Measurements from ENCODE around the gene LARGE2. TPM values are rescaled to one million over a fixed set of nuclear protein-coding genes. Genes with fewer than 3 reads are reported as not detected.
"Not testable (repeated sequence)": the region's sequence is repeated elsewhere in the genome, so short reads cannot be mapped to it uniquely, and the experiment has no call there.

The LARGE2 gene
- total RNA-seq, 1 experiment from 2014 or later: 10.8 TPM

DNA sequence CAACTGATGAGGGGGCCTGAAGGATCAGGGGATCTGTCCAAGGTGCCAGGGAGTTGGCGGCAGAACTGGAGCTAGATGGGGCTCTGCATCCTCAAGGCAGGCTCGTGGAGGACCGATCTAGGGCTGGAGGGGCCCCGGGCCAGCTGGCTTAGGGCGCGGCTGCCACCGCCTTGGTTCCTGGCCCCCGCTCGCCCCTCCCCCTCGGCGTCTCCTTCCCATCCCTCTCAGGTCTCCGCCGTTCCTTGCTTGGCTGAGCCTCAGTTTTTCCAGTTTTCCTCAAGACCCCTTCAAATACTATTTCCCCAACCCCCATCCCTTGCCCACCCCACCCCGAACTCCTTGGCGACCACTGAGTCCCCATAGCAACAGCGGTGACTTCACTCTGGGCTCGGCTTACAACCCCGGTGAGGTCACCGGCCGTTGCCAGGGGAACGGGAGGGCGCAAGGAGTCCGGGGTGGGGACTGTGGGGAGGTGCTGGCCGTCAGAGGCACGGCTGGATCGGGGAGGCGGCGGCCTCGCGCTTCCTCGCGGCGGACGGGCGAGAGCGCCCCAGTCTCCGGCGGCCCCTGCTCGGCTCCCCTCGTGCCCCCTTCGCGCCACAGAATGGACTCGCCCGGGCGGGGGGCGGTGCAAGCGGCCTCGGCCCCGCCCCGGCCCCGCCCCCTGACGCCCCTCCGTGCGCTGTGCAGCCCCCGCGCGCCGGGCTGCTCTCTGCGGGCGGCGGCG is 22.8 kb upstream of the LARGE2 start:
- H3K9ac ChIP-seq (ENCODE audit: low read length): no peak overlapping the region
- H3K79me2 ChIP-seq (ENCODE audit: low read length): no peaks in the 10 kb centered on the region
- no peaks in the 10 kb centered on the region for H3K4me1 ChIP-seq (ENCODE audit: low read length)
- H3K36me3 ChIP-seq (ENCODE audit: insufficient read depth, low read length): no peaks in the 10 kb centered on the region
- H3K9me2 ChIP-seq (replicated peaks; ENCODE audit: insufficient read depth, low read length): no peaks in the 10 kb centered on the region
- no peak overlapping the region for H3K27ac ChIP-seq (ENCODE audit: low read length)
- no peak overlapping the region for H3K4me2 ChIP-seq (ENCODE audit: low read depth, low read length, poor library complexity, severe bottlenecking)
- no peaks in the 10 kb centered on the region for H3K9me3 ChIP-seq (ENCODE audit: low read length)
- H3K4me3 ChIP-seq (ENCODE audit: low read length): no peak overlapping the region
- no peak for DNase-seq
- no peaks in the 10 kb centered on the region for H3K27me3 ChIP-seq (ENCODE audit: low read length)
- H2AFZ ChIP-seq (ENCODE audit: low read length): no peak overlapping the region
- H4K20me1 ChIP-seq (ENCODE audit: insufficient read depth, low read depth, low read length): no peaks in the 10 kb centered on the region

DNA sequence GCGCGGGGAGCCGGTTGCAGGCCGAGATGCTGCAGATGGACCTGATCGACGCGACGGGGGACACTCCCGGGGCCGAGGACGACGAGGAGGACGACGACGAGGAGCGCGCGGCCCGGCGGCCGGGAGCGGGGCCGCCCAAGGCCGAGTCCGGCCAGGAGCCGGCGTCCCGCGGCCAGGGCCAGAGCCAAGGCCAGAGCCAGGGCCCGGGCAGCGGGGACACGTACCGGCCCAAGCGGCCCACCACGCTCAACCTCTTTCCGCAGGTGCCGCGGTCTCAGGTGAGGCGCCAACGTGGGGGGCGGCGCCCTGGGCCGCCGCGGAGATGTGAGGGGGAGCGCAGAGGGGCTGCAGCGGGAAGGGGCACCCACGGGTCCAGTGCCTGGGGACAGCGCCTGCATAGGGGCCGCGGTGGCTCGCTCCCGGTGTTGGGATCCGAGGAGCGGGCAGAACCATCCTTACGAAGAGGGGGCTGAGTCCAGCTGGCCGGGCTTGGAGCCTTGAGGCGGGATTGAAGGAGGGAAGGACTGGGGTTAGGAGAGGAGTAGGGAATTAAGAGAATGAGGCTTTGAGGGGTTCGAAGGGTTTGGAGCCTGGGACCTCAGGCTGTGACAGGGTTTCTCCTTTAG is 22.2 kb upstream of the LARGE2 start:
- not testable (repeated sequence) for H3K36me3 ChIP-seq (ENCODE audit: insufficient read depth, low read length); H4K20me1 ChIP-seq (ENCODE audit: insufficient read depth, low read depth, low read length); H3K79me2 ChIP-seq (ENCODE audit: low read length); H3K9me2 ChIP-seq (replicated peaks; ENCODE audit: insufficient read depth, low read length); H3K27me3 ChIP-seq (ENCODE audit: low read length); H3K4me2 ChIP-seq (ENCODE audit: low read depth, low read length, poor library complexity, severe bottlenecking); H3K9me3 ChIP-seq (ENCODE audit: low read length); H2AFZ ChIP-seq (ENCODE audit: low read length); H3K4me1 ChIP-seq (ENCODE audit: low read length); H3K9ac ChIP-seq (ENCODE audit: low read length); H3K27ac ChIP-seq (ENCODE audit: low read length); DNase-seq; H3K4me3 ChIP-seq (ENCODE audit: low read length)

DNA sequence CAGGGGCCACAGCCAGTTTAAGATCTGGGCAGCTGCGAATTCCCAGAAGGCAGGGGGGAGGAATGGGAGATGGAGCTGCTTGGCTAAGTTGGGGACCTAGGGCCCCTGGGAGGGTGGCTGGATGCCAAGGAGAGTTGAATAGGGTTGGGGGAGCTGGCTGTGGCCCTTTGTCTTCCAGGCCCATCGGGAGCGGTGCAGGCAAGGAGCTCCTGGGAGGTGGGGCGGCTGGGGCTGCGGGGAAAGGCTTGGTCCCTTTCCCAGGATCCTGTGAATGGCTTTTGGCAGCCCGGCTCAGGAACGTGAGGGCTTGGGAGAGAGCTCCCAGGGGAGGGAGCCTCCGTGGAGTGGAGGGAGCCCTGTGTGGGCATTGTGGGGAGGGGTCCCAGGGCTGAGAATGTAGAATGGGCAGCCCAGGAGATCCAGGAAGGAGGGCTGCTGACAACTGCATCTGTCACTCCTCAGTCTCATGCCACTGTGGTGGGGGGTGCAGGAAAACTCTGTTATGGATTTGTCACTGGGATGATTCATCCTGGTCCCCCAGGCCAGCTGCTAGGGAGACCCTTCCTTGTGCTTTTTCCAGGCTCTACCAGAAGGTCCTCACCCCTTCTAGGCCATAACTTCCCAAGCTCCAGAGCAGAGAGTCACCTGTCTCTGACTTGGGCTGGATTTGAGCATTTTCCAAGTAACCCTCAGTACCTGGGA is 21.4 kb upstream of the LARGE2 start:
- Histone ChIP-seq H3K27ac (ENCODE audit: low read length) (no peak overlapping the region), H3K4me1 (ENCODE audit: low read length) (no peaks in the 10 kb centered on the region), H4K20me1 (ENCODE audit: insufficient read depth, low read depth, low read length) (no peaks in the 10 kb centered on the region), H3K79me2 (ENCODE audit: low read length) (no peaks in the 10 kb centered on the region), H3K9ac (ENCODE audit: low read length) (no peak overlapping the region), H2AFZ (ENCODE audit: low read length) (no peak overlapping the region), H3K9me2 (replicated peaks; ENCODE audit: insufficient read depth, low read length) (no peaks in the 10 kb centered on the region), H3K27me3 (ENCODE audit: low read length) (no peaks in the 10 kb centered on the region), H3K36me3 (ENCODE audit: insufficient read depth, low read length) (no peaks in the 10 kb centered on the region), H3K9me3 (ENCODE audit: low read length) (no peaks in the 10 kb centered on the region), H3K4me3 (ENCODE audit: low read length) (no peak overlapping the region), H3K4me2 (ENCODE audit: low read depth, low read length, poor library complexity, severe bottlenecking) (no peak overlapping the region)
- DNase-seq: no peak

DNA sequence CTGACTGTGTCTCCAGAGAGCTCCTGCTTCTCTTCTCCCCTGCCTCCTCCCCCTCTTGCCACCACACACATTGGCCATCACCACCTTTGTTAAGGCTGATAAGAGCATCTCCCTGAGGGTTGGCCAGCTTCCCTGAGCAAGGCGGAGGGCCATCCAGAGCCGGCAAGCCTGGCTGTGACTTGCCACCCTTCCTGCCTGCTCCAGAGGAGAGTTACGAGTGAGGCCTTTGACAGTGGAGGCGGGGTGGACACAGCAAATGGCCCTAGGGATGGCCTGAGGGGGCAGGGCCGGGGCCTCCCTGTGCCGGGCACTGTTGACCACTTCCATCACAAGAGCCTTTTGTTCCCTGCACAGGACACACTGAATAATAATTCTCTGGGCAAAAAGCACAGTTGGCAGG is 20.8 kb upstream of the LARGE2 start:
- Histone ChIP-seq H2AFZ (ENCODE audit: low read length) (no peak overlapping the region), H3K27me3 (ENCODE audit: low read length) (no peaks in the 10 kb centered on the region), H4K20me1 (ENCODE audit: insufficient read depth, low read depth, low read length) (no peaks in the 10 kb centered on the region), H3K9me3 (ENCODE audit: low read length) (no peaks in the 10 kb centered on the region), H3K4me2 (ENCODE audit: low read depth, low read length, poor library complexity, severe bottlenecking) (no peak overlapping the region), H3K36me3 (ENCODE audit: insufficient read depth, low read length) (no peaks in the 10 kb centered on the region), H3K4me1 (ENCODE audit: low read length) (no peaks in the 10 kb centered on the region), H3K79me2 (ENCODE audit: low read length) (no peaks in the 10 kb centered on the region), H3K9ac (ENCODE audit: low read length) (no peak overlapping the region), H3K9me2 (replicated peaks; ENCODE audit: insufficient read depth, low read length) (no peaks in the 10 kb centered on the region), H3K4me3 (ENCODE audit: low read length) (no peak overlapping the region), H3K27ac (ENCODE audit: low read length) (no peak overlapping the region)
- no peak for DNase-seq

DNA sequence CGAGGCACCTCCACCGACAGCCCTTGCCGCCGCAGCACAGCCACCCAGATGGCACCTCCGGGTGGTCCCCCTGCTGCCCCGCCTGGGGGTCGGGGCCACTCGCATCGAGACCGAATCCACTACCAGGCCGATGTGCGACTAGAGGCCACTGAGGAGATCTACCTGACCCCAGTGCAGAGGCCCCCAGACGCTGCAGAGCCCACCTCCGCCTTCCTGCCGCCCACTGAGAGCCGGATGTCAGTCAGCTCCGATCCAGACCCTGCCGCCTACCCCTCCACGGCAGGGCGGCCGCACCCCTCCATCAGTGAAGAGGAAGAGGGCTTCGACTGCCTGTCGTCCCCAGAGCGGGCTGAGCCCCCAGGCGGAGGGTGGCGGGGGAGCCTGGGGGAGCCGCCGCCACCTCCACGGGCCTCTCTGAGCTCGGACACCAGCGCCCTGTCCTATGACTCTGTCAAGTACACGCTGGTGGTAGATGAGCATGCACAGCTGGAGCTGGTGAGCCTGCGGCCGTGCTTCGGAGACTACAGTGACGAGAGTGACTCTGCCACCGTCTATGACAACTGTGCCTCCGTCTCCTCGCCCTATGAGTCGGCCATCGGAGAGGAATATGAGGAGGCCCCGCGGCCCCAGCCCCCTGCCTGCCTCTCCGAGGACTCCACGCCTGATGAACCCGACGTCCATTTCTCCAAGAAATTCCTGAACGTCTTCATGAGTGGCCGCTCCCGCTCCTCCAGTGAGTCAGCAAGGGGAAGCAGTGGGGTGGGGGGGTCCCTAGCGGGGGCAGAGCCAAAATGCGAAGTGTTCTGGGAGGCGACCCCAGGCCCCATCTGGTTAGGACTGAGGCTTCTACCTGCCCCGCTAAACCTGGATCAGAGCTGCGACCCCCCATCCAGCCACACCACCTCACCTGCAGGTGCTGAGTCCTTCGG is 19.7 kb upstream of the LARGE2 start:
- Histone ChIP-seq H3K9me2 (replicated peaks; ENCODE audit: insufficient read depth, low read length) (no peaks in the 10 kb centered on the region), H4K20me1 (ENCODE audit: insufficient read depth, low read depth, low read length) (no peaks in the 10 kb centered on the region), H3K27ac (ENCODE audit: low read length) (no peak overlapping the region), H3K4me2 (ENCODE audit: low read depth, low read length, poor library complexity, severe bottlenecking) (no peak overlapping the region), H3K27me3 (ENCODE audit: low read length) (no peaks in the 10 kb centered on the region), H3K9ac (ENCODE audit: low read length) (no peak overlapping the region), H3K4me1 (ENCODE audit: low read length) (no peaks in the 10 kb centered on the region), H3K4me3 (ENCODE audit: low read length) (no peak overlapping the region), H3K9me3 (ENCODE audit: low read length) (no peaks in the 10 kb centered on the region), H3K36me3 (ENCODE audit: insufficient read depth, low read length) (no peaks in the 10 kb centered on the region), H2AFZ (ENCODE audit: low read length) (no peak overlapping the region), H3K79me2 (ENCODE audit: low read length) (no peaks in the 10 kb centered on the region)
- DNase-seq: no peak

DNA sequence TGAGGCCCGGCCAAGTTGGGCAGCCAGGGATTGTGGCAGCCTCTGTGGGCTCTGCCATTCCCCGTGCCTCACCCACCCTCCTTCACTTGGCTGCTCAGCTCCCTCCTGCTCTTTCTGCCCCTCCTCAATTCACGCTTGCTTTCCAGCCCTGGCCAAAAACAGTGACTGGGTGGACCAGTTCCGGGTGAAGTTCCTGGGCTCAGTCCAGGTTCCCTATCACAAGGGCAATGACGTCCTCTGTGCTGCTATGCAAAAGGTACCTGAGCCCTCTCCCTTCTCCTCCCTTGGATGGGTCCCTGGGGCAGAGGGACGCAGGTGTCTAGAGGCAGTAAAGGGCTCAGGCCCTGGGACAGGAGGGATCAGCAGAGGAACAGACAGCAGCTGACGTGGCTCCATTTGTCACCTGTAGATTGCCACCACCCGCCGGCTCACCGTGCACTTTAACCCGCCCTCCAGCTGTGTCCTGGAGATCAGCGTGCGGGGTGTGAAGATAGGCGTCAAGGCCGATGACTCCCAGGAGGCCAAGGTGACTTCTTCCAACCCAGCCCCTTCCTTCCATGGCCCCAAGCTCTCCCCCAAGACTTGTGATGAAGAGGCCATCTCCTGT is 18.0 kb upstream of the LARGE2 start:
- no peaks in the 10 kb centered on the region for H3K9me2 ChIP-seq (replicated peaks; ENCODE audit: insufficient read depth, low read length)
- H4K20me1 ChIP-seq (ENCODE audit: insufficient read depth, low read depth, low read length): peaks cover 6% of the 10 kb centered on the region; the same call in 1 of the 2 replicates
- no peaks in the 10 kb centered on the region for H3K9me3 ChIP-seq (ENCODE audit: low read length)
- no peaks in the 10 kb centered on the region for H3K4me1 ChIP-seq (ENCODE audit: low read length)
- H3K9ac ChIP-seq (ENCODE audit: low read length): no peak overlapping the region
- H3K4me2 ChIP-seq (ENCODE audit: low read depth, low read length, poor library complexity, severe bottlenecking): no peak overlapping the region
- no peak overlapping the region for H3K4me3 ChIP-seq (ENCODE audit: low read length)
- H2AFZ ChIP-seq (ENCODE audit: low read length): no peak overlapping the region
- no peaks in the 10 kb centered on the region for H3K36me3 ChIP-seq (ENCODE audit: insufficient read depth, low read length)
- no peak for DNase-seq
- no peaks in the 10 kb centered on the region for H3K79me2 ChIP-seq (ENCODE audit: low read length)
- H3K27me3 ChIP-seq (ENCODE audit: low read length): no peaks in the 10 kb centered on the region
- H3K27ac ChIP-seq (ENCODE audit: low read length): no peak overlapping the region

DNA sequence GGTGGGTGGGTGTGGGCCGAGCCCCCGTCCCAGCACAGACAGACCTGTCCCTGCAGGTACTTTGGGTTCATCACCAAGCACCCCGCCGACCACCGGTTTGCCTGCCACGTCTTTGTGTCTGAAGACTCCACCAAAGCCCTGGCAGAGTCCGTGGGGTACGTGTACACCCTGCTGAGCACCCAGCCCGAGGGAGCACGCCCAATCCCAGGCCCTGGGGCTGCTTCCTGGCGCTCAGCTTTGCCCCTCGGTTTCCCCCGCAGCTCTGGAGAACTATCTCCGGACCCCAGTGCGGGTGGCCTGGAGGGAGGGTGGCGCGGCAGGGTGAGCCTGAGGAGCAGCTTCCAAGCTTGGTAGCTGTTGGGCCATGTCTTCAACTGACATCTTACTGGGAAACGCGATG is 17.4 kb upstream of the LARGE2 start:
- no peak for DNase-seq
- H3K4me1 ChIP-seq (ENCODE audit: low read length): no peaks in the 10 kb centered on the region
- H4K20me1 ChIP-seq (ENCODE audit: insufficient read depth, low read depth, low read length): peaks cover 6% of the 10 kb centered on the region; the same call in 1 of the 2 replicates
- H3K27ac ChIP-seq (ENCODE audit: low read length): no peak overlapping the region
- no peak overlapping the region for H2AFZ ChIP-seq (ENCODE audit: low read length)
- no peak overlapping the region for H3K9ac ChIP-seq (ENCODE audit: low read length)
- H3K27me3 ChIP-seq (ENCODE audit: low read length): no peaks in the 10 kb centered on the region
- no peaks in the 10 kb centered on the region for H3K9me3 ChIP-seq (ENCODE audit: low read length)
- H3K4me2 ChIP-seq (ENCODE audit: low read depth, low read length, poor library complexity, severe bottlenecking): no peak overlapping the region
- no peaks in the 10 kb centered on the region for H3K79me2 ChIP-seq (ENCODE audit: low read length)
- no peaks in the 10 kb centered on the region for H3K9me2 ChIP-seq (replicated peaks; ENCODE audit: insufficient read depth, low read length)
- H3K4me3 ChIP-seq (ENCODE audit: low read length): no peak overlapping the region
- no peaks in the 10 kb centered on the region for H3K36me3 ChIP-seq (ENCODE audit: insufficient read depth, low read length)

Measured in Karpas-422 (cell line).